OCI-LY3 (cell line): ENCODE results near the gene ARL8B.

Experiments
- H2AFZ ChIP-seq: fragments of 200-600, 300-600 bp; shearing (Covaris generic); 2 replicates; pipeline ENCODE4 v1.6.0; 2014; ENCODE audit warnings: antibody characterized with exemption, low read depth, low read length
- H3K27ac ChIP-seq: fragments of 200-600, 300-600 bp; sonication (generic); 2 replicates; pipeline ENCODE4 v1.5.1; 2014; ENCODE audit warnings: mild to moderate bottlenecking, low read length, moderate library complexity, mixed read lengths
- H3K27me3 ChIP-seq: fragments of 200-600, 300-600 bp; sonication (generic); 2 replicates; pipeline ENCODE4 v1.6.1; 2014; ENCODE audit warnings: low read depth, low read length, mixed read lengths
- H3K36me3 ChIP-seq: fragments of 200-600, 300-600 bp; sonication (generic); replicated peaks from 2 replicates; pipeline ENCODE3; 2014; ENCODE audit warnings: low read depth, low read length, mixed read lengths
- H3K4me1 ChIP-seq: fragments of 300-600, 200-600 bp; sonication (generic); 2 replicates; pipeline ENCODE4 v1.6.1; 2014; ENCODE audit warnings: low read length, mixed read lengths
- H3K4me2 ChIP-seq: fragments of 200-600, 300-600 bp; sonication (generic); 2 replicates; pipeline ENCODE4 v1.6.1; 2014; ENCODE audit warnings: low read length, mixed read lengths
- H3K4me3 ChIP-seq: fragments of 300-600, 200-600 bp; sonication (generic); 2 replicates; pipeline ENCODE4 v1.5.1; 2014; ENCODE audit warnings: antibody characterized with exemption, mild to moderate bottlenecking, low read length, moderate library complexity
- H3K79me2 ChIP-seq: fragments of 300-600, 200-600 bp; shearing (Covaris generic); 2 replicates; pipeline ENCODE4 v1.6.1; 2014; ENCODE audit warnings: mild to moderate bottlenecking, low read length, mixed read lengths
- H3K9ac ChIP-seq: fragments of 300-600, 200-600 bp; shearing (Covaris generic); 2 replicates; pipeline ENCODE4 v1.6.0; 2014; ENCODE audit warnings: mild to moderate bottlenecking, low read length, moderate library complexity
- H3K9me3 ChIP-seq: fragments of 200-600, 300-600 bp; shearing (Covaris generic); 2 replicates; pipeline ENCODE4 v1.6.1; 2014; ENCODE audit warnings: low read length, mixed read lengths; ENCODE audit not compliant: insufficient read depth
- H4K20me1 ChIP-seq: fragments of 200-600, 300-600 bp; sonication (generic); 2 replicates; pipeline ENCODE4 v1.6.1; 2016; ENCODE audit warnings: low read length, mixed read lengths; ENCODE audit not compliant: insufficient read depth
- EZH2phosphoT487 ChIP-seq: fragments of 200-600 bp; shearing (Covaris generic); IDR thresholded peaks from 2 replicates; pipeline ENCODE4 v1.6.1; 2018; ENCODE audit warnings: antibody characterized with exemption, mixed run types, low read depth
- TF ChIP-seq, protein P1 (sequence below): fragments of 200-600, 300-600 bp; sonication (generic); IDR thresholded peaks from 2 replicates; pipeline ENCODE4 v1.5.1; 2014; ENCODE audit warnings: antibody characterized with exemption, low read length, low read depth

Gene ARL8B

DNA sequence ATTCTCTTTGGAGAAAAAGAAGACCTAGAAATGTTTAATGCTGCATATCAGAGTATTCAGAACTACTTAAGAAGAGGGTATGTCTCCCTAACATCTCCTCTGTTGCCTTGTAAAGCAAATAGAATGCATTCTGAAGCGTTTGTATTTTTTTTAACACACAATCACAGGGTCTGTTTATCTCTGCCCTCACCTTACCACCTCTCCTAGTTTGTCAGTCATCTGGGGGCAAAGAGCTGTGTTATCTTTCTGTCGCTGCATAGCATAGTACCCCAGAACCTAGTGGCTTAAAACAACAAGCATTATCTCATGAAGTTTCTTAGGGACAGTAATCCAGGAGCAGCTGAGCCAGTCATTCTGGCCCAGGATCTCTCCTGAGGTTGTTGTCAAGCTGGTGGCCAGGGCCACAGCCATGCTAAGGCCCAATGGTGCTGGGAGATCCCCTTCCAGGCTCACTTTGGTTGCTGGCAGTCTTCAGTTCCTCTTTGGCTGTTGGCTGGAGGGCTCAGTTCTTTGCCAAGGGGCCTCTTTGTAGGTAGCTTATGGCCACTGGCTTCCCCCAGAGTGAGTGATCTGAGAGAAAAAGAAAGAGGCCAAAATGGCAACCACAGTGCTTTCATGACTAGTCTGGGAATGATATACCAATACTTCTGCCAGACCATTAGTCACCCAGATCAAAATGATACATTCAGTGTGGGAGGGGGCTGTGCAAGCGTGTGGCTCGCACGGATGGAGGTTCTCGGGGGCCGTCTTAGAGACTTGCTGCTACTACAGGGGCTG is 83.3 kb downstream of the ARL8B start:
- Histone ChIP-seq H3K79me2 (peaks cover 75% of the 10 kb centered on the region), H3K27ac (peak overlapping the region; percentile 88), H3K4me1 (peaks cover 26% of the 10 kb centered on the region)

DNA sequence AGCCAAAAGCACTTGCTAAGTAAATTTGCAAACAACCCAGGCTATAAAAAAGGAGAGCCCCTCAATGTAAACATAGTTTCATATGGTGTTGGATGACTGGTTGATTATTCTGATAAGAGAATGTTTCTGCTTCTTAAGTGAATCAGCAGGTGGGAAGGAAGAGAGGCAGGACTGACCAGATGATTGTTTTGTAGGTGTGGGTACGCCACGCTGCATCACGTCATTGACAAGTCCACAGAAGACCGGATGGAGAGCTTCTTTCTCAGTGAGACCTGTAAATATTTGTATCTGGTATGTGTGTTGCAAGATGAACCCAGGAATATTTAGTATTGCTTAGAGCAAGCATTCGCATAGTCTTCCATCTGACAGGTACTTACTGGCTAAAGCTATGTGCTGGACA is 88.8 kb downstream of the ARL8B start:
- Histone ChIP-seq H3K36me3 (peaks cover 96% of the 10 kb centered on the region), H3K4me1 (peaks cover 6% of the 10 kb centered on the region), H3K79me2 (peaks cover 43% of the 10 kb centered on the region), H3K4me3 (no peak overlapping the region), H3K9ac (no peak overlapping the region), H3K9me3 (no peaks in the 10 kb centered on the region), H4K20me1 (peaks cover 73% of the 10 kb centered on the region), H3K27ac (no peak overlapping the region), H3K4me2 (no peak overlapping the region), H2AFZ (no peak overlapping the region), H3K27me3 (no peaks in the 10 kb centered on the region)
- TF ChIP-seq EZH2phosphoT487: no peak
- TF ChIP-seq, protein P1, sequence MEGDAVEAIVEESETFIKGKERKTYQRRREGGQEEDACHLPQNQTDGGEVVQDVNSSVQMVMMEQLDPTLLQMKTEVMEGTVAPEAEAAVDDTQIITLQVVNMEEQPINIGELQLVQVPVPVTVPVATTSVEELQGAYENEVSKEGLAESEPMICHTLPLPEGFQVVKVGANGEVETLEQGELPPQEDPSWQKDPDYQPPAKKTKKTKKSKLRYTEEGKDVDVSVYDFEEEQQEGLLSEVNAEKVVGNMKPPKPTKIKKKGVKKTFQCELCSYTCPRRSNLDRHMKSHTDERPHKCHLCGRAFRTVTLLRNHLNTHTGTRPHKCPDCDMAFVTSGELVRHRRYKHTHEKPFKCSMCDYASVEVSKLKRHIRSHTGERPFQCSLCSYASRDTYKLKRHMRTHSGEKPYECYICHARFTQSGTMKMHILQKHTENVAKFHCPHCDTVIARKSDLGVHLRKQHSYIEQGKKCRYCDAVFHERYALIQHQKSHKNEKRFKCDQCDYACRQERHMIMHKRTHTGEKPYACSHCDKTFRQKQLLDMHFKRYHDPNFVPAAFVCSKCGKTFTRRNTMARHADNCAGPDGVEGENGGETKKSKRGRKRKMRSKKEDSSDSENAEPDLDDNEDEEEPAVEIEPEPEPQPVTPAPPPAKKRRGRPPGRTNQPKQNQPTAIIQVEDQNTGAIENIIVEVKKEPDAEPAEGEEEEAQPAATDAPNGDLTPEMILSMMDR: no peak

More for the DNA sequence above, 83.3 kb downstream of the ARL8B start:
- H3K36me3 ChIP-seq: peaks cover 86% of the 10 kb centered on the region
- peaks cover 38% of the 10 kb centered on the region for H4K20me1 ChIP-seq
- no peaks in the 10 kb centered on the region for H3K27me3 ChIP-seq
- peak overlapping the region; percentile 68 for H3K4me2 ChIP-seq
- H3K9me3 ChIP-seq: no peaks in the 10 kb centered on the region
- H3K4me3 ChIP-seq: peak overlapping the region; percentile 50
- TF ChIP-seq, protein P1: no peak
- no peak for TF ChIP-seq EZH2phosphoT487
- H2AFZ ChIP-seq: no peak overlapping the region
- H3K9ac ChIP-seq: peak overlapping the region; percentile 44; the same call in 1 of the 2 replicates

DNA sequence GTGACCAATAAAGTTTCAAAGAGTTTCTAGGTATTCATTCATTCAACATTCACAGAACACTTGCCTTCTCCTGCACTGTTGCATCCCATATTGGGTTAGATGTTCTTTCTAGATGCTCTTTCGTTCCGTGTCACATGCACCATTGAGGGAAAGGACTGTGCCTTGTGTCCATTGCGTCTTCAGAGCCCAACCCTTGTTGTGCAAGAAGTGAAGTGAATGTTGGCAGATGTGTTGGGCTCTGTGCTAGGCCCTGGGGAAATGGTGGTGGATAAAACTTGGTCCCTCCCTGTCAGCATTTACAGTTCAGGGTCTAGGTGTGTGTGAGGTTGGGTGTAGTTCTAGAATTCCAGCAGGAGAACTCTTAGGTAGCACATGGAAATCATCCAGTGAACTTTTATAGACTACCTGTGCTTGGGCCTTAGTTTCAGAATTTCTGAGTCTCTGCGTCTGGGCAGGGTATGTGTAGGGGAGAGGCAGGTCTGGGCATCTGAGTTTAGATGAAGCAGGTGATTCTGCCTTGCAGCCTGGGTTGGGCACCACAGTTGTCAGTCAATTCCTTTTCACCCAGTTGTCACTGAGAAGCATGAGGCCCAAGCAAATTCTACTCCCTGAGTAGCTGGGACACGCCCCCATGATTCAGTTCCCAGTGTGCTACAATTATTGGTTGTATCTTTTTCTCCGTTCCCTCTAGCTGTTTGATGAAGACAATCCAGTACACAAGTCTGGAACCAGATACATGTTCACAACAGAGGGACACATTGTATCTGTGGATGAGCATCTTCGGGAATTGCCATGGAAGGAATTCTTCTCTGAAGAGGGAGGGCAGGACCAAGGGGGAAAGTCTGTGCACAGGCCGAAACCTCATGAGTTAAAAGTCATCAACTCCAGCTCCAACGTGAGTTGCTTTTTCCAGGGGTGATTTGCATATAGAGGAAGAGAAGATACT is 90.8 kb downstream of the ARL8B start:
- Histone ChIP-seq H2AFZ (no peak overlapping the region), H3K4me1 (no peaks in the 10 kb centered on the region), H3K79me2 (peaks cover 24% of the 10 kb centered on the region), H3K4me3 (no peak overlapping the region), H3K27me3 (no peaks in the 10 kb centered on the region), H3K9ac (no peak overlapping the region), H3K36me3 (peaks cover 94% of the 10 kb centered on the region), H3K4me2 (no peak overlapping the region), H3K9me3 (no peaks in the 10 kb centered on the region), H3K27ac (no peak overlapping the region), H4K20me1 (peaks cover 70% of the 10 kb centered on the region)
- TF ChIP-seq, protein P1: no peak
- no peak for TF ChIP-seq EZH2phosphoT487

DNA sequence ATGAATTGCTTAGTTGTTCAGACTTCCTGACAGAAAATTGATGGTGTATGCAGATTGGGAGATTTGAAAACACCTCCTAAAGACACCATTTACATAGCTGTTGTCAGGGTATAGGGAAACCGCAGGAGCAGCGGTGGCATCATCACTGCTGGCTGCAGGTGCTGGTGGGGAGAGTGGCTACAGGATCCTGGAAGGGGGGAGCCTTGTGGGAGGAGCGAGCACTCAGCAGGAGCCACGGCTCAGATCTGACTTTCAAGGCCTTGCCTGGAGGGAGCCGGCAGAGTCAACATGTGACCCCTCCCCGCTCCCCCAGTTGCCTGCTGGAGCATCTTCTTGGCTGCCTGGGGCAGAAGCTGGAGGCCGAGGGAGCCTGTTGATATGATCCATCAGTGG is 91.5 kb downstream of the ARL8B start:
- TF ChIP-seq EZH2phosphoT487: no peak
- TF ChIP-seq, protein P1: no peak
- H3K9ac ChIP-seq: no peak overlapping the region
- no peak overlapping the region for H3K4me2 ChIP-seq
- no peak overlapping the region for H3K4me3 ChIP-seq
- peaks cover 94% of the 10 kb centered on the region for H3K36me3 ChIP-seq
- H3K4me1 ChIP-seq: no peaks in the 10 kb centered on the region
- no peak overlapping the region for H2AFZ ChIP-seq
- peaks cover 18% of the 10 kb centered on the region for H3K79me2 ChIP-seq
- H3K27ac ChIP-seq: no peak overlapping the region
- no peaks in the 10 kb centered on the region for H3K9me3 ChIP-seq
- peaks cover 71% of the 10 kb centered on the region for H4K20me1 ChIP-seq
- no peaks in the 10 kb centered on the region for H3K27me3 ChIP-seq
